K562 (cell line): ENCODE measurements around the gene FKBP15.
"Not testable (repeated sequence)": the region's sequence is repeated elsewhere in the genome, so short reads cannot be mapped to it uniquely, and the experiment has no call there.

Experiments used
- EZH2 ChIP-seq: IDR thresholded peaks from 2 replicates; pipeline ENCODE4 v1.6.1; 2012; ENCODE audit warnings: low read depth, mild to moderate bottlenecking, inconsistent platforms, low read length, borderline replicate concordance
- HDAC2 ChIP-seq: fragments of 450-650 bp; IDR thresholded peaks from 2 replicates; pipeline ENCODE4 v1.6.1; 2016; ENCODE audit warnings: mild to moderate bottlenecking
- LEF1 ChIP-seq: fragments of 450-650 bp; IDR thresholded peaks from 2 replicates; pipeline ENCODE4 v1.6.1; 2016; ENCODE audit warnings: mild to moderate bottlenecking
- NR2C2 ChIP-seq, 2 experiments: fragments of 200-800 bp in 1 of 2; sonication (Bioruptor generic) in 1 of 2; sonication (generic) in 1 of 2; formaldehyde crosslinking in 1 of 2; IDR thresholded peaks; 2 replicates each; pipeline versions ENCODE4 v1.6.1 to v1.8.0; 2016 to 2022; ENCODE audit warnings: mild to moderate bottlenecking in 1 of 2, missing compliant biosample characterization in 1 of 2, missing genetic modification characterization in 1 of 2, missing genetic modification reagents in 1 of 2
- NRF1 ChIP-seq, 2 experiments: fragments of 450-650 bp; IDR thresholded peaks in 1 of 2; conservative IDR thresholded peaks in 1 of 2; 2 replicates each; pipeline ENCODE4 v1.6.1; 2014; ENCODE audit warnings: mild to moderate bottlenecking in 2 of 2
- POLR2A ChIP-seq: fragments of 450-650 bp; conservative IDR thresholded peaks from 2 replicates; pipeline ENCODE4 v1.6.1; 2016
- POLR2AphosphoS5 ChIP-seq: IDR thresholded peaks from 2 replicates; pipeline ENCODE4 v1.6.1; 2011; ENCODE audit warnings: mild to moderate bottlenecking, low read depth, low read length, moderate library complexity; ENCODE audit not compliant: control insufficient read depth, insufficient read depth
- SIN3A ChIP-seq, 2 experiments: fragments of 150-350 bp in 1 of 2; IDR thresholded peaks; 2 replicates each; pipeline ENCODE4 v1.6.1; 2011 to 2016; ENCODE audit warnings: borderline replicate concordance in 2 of 2, low read depth in 2 of 2, low read length in 2 of 2, mild to moderate bottlenecking in 2 of 2, moderate library complexity in 2 of 2; ENCODE audit not compliant: control insufficient read depth in 1 of 2
- TEAD2 ChIP-seq: fragments of 450-650 bp; IDR thresholded peaks from 2 replicates; pipeline ENCODE4 v1.6.1; 2016; ENCODE audit warnings: missing genetic modification characterization, control low read depth, missing compliant biosample characterization
- TF ChIP-seq, protein P1 (sequence below): sonication (generic); formaldehyde crosslinking; IDR thresholded peaks from 2 replicates; pipeline ENCODE4 v1.9.0; 2022; ENCODE audit warnings: mild to moderate bottlenecking, missing genetic modification reagents
- TF ChIP-seq, protein P2 (sequence below): sonication (generic); formaldehyde crosslinking; IDR thresholded peaks from 2 replicates; pipeline ENCODE4 v1.8.0; 2022; ENCODE audit warnings: missing genetic modification reagents, mild to moderate bottlenecking, moderate library complexity, borderline replicate concordance
- TF ChIP-seq, protein P3 (sequence below), 3 experiments: IDR thresholded peaks in 2 of 3; conservative IDR thresholded peaks in 1 of 3; 2 replicates each; pipeline ENCODE4 v1.5.1; 2011 to 2012; ENCODE audit warnings: low read length in 3 of 3, mild to moderate bottlenecking in 3 of 3, control low read depth in 2 of 3, improper control_type of control experiment in 1 of 3, inconsistent platforms in 1 of 3, low read depth in 1 of 3, mixed read lengths in 1 of 3, moderate library complexity in 1 of 3; ENCODE audit not compliant: insufficient read depth in 2 of 3

DNA sequence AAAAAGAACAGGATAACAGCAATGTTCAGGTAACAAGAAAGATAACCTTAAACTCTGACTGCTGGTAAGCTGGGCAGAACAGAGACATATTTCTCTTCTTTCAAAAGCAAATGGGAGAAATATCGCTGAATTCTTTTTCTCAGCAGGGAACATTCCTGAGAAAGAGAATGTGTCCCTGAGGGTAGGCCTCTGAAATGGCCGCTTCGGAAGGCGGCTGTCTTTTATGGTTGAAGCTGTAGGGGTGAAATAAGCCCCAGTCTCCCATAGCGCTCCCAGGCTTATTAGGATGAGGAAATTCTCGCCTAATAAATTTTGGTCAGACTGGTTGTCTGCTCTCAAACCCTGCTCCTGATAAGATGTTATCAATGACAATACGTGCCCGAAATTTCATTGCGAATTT lies 80.2 kb downstream of the FKBP15 start:
- TF ChIP-seq, protein P1, sequence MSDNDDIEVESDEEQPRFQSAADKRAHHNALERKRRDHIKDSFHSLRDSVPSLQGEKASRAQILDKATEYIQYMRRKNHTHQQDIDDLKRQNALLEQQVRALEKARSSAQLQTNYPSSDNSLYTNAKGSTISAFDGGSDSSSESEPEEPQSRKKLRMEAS, result not testable (repeated sequence)
- not testable (repeated sequence) for TF ChIP-seq NRF1 (conservative IDR thresholded peaks at IDR 0.05 in 1 of 2, IDR thresholded peaks at IDR 0.05 in 1 of 2); EZH2; HDAC2; NR2C2 (CRISPR knock-in tag; IDR thresholded peaks at IDR 0.05); NR2C2 (tag; IDR thresholded peaks at IDR 0.05); SIN3A (IDR thresholded peaks at IDR 0.05; ENCODE audit: borderline replicate concordance in 2 of 2, control insufficient read depth in 1 of 2, low read depth in 2 of 2, low read length in 2 of 2); POLR2A; POLR2AphosphoS5; LEF1; TEAD2
- TF ChIP-seq, protein P2, sequence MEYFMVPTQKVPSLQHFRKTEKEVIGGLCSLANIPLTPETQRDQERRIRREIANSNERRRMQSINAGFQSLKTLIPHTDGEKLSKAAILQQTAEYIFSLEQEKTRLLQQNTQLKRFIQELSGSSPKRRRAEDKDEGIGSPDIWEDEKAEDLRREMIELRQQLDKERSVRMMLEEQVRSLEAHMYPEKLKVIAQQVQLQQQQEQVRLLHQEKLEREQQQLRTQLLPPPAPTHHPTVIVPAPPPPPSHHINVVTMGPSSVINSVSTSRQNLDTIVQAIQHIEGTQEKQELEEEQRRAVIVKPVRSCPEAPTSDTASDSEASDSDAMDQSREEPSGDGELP (CRISPR knock-in tag), result not testable (repeated sequence)
- TF ChIP-seq, protein P3, sequence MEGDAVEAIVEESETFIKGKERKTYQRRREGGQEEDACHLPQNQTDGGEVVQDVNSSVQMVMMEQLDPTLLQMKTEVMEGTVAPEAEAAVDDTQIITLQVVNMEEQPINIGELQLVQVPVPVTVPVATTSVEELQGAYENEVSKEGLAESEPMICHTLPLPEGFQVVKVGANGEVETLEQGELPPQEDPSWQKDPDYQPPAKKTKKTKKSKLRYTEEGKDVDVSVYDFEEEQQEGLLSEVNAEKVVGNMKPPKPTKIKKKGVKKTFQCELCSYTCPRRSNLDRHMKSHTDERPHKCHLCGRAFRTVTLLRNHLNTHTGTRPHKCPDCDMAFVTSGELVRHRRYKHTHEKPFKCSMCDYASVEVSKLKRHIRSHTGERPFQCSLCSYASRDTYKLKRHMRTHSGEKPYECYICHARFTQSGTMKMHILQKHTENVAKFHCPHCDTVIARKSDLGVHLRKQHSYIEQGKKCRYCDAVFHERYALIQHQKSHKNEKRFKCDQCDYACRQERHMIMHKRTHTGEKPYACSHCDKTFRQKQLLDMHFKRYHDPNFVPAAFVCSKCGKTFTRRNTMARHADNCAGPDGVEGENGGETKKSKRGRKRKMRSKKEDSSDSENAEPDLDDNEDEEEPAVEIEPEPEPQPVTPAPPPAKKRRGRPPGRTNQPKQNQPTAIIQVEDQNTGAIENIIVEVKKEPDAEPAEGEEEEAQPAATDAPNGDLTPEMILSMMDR (IDR thresholded peaks at IDR 0.05 in 2 of 3, conservative IDR thresholded peaks at IDR 0.05 in 1 of 3; ENCODE audit: insufficient read depth in 2 of 3, low read depth in 1 of 3, low read length in 3 of 3), result not testable (repeated sequence)
